ENCODE measurements around the gene OAS3.

Gene OAS3

GRCh38 chr12:112969547-112970306 is 31.5 kb downstream of the OAS3 start:
- no peak overlapping the region for H3K4me3 ChIP-seq (ENCODE audit: low read depth, low read length)
- ChIA-PET CTCF (interaction anchor here (1.3 kb wide), 1 partner anchor 23 kb away, joined by 4 read pairs; no protein-coding TSS in a partner anchor), POLR2A (no interaction called here)
- DNase-seq (ENCODE audit: low read depth, low spot score) = no peak
- no peak for TF ChIP-seq CTCF (IDR thresholded peaks at IDR 0.05; ENCODE audit: insufficient read depth, low read length, missing control alignments)

GRCh38 chr12:112970391-112970790 is 32.1 kb downstream of the OAS3 start:
- ChIA-PET POLR2A (no interaction called here), CTCF (interaction anchor here (1.3 kb wide), 1 partner anchor 22 kb away, joined by 4 read pairs; no protein-coding TSS in a partner anchor)
- TF ChIP-seq CTCF (IDR thresholded peaks at IDR 0.05; ENCODE audit: insufficient read depth, low read length, missing control alignments) = no peak
- DNase-seq (ENCODE audit: low read depth, low spot score) = no peak
- no peak overlapping the region for H3K4me3 ChIP-seq (ENCODE audit: low read depth, low read length)

GRCh38 chr12:112971248-112971647 is 33.0 kb downstream of the OAS3 start:
- CTCF ChIA-PET = no interaction called here
- POLR2A ChIA-PET = no interaction called here
- H3K4me3 ChIP-seq (ENCODE audit: low read depth, low read length) = no peak overlapping the region
- TF ChIP-seq CTCF (IDR thresholded peaks at IDR 0.05; ENCODE audit: insufficient read depth, low read length, missing control alignments) = no peak
- no peak for DNase-seq (ENCODE audit: low read depth, low spot score)

GRCh38 chr12:112973011-112973735 is 34.9 kb downstream of the OAS3 start:
- ChIA-PET POLR2A (no interaction called here), CTCF (no interaction called here)
- no peak for TF ChIP-seq CTCF (IDR thresholded peaks at IDR 0.05; ENCODE audit: insufficient read depth, low read length, missing control alignments)
- no peak overlapping the region for H3K4me3 ChIP-seq (ENCODE audit: low read depth, low read length)
- DNase-seq (ENCODE audit: low read depth, low spot score) = no peak

GRCh38 chr12:112973818-112974231 is 35.6 kb downstream of the OAS3 start:
- no peak overlapping the region for H3K4me3 ChIP-seq (ENCODE audit: low read depth, low read length)
- CTCF ChIA-PET = no interaction called here
- no peak for DNase-seq (ENCODE audit: low read depth, low spot score)
- POLR2A ChIA-PET = no interaction called here
- TF ChIP-seq CTCF (IDR thresholded peaks at IDR 0.05; ENCODE audit: insufficient read depth, low read length, missing control alignments) = no peak

- no peak for TF ChIP-seq CTCF (IDR thresholded peaks at IDR 0.05; ENCODE audit: insufficient read depth, low read length, missing control alignments)
- POLR2A ChIA-PET = no interaction called here
These were observed 36.6 kb downstream of the OAS3 start for GRCh38 chr12:112974904-112975303.

More at GRCh38 chr12:112974904-112975303, 36.6 kb downstream of the OAS3 start:
- no peak overlapping the region for H3K4me3 ChIP-seq (ENCODE audit: low read depth, low read length)
- CTCF ChIA-PET = interaction anchor here (1.1 kb wide), 1 partner anchor 10 kb away, joined by 4 read pairs; no protein-coding TSS in a partner anchor
- no peak for DNase-seq (ENCODE audit: low read depth, low spot score)
